Peyer's patch (tissue), 4 donors: ENCODE data around the gene PMEL. TPM values are rescaled to one million over a fixed set of nuclear protein-coding genes. Genes with fewer than 3 reads are reported as not detected.

Experiments
- DNase-seq, 3 donors: peaks; one replicate each; pipeline ENCODE4 v3.0.0-alpha.2; 2017 to 2019
- H3K27ac ChIP-seq, 4 donors: fragments of 200-600 bp; sonication (generic); one replicate each; pipeline ENCODE4 v1.5.1; 2016 to 2019
- H3K27me3 ChIP-seq, 2 donors: fragments of 200-600 bp; sonication (generic); one replicate each; pipeline ENCODE4 v1.5.1; 2019
- H3K36me3 ChIP-seq, 3 donors: fragments of 200-600 bp; sonication (generic); one replicate each; pipeline ENCODE4 v1.5.1; 2016 to 2019
- H3K4me1 ChIP-seq, 4 donors: fragments of 200-600 bp; sonication (generic); one replicate each; pipeline ENCODE4 v1.5.1; 2016 to 2019
- H3K4me3 ChIP-seq, 4 donors: fragments of 200-600 bp; sonication (generic); 1 replicate in 3 of 4; 2 replicates in 1 of 4; pipeline ENCODE4 v1.5.1; 2016 to 2019; ENCODE audit warnings: mild to moderate bottlenecking in 1 of 4
- H3K9me3 ChIP-seq, 4 donors: fragments of 200-600 bp; sonication (generic); one replicate each; pipeline ENCODE4 v1.5.1; 2016 to 2019; ENCODE audit warnings: mild to moderate bottlenecking in 1 of 4
- CTCF ChIP-seq, 6 experiments: fragments of 450-650 bp in 4 of 6; fragments of 200-600 bp in 2 of 6; sonication (generic) in 1 of 6; IDR thresholded peaks; one replicate each; pipeline ENCODE4 v1.5.1; 2017 to 2019; ENCODE audit warnings: antibody characterized with exemption in 6 of 6, mild to moderate bottlenecking in 3 of 6, moderate library complexity in 1 of 6
- POLR2A ChIP-seq, 2 donors: fragments of 450-650 bp; IDR thresholded peaks; one replicate each; pipeline ENCODE4 v1.5.1; 2017; ENCODE audit warnings: antibody characterized with exemption in 2 of 2, mild to moderate bottlenecking in 2 of 2, moderate library complexity in 2 of 2
- total RNA-seq, 4 donors: library from RNA; depleted of rRNA; stranded (reverse); fragments of >200 nt; gene quantifications; one replicate each; pipeline ENCODE4 v1.1.0, GENCODE V29; 2016

PMEL gene
- total RNA-seq, 4 donors from 2014 or later = 2.5 to 10.0 (median 3.0) TPM

DNA sequence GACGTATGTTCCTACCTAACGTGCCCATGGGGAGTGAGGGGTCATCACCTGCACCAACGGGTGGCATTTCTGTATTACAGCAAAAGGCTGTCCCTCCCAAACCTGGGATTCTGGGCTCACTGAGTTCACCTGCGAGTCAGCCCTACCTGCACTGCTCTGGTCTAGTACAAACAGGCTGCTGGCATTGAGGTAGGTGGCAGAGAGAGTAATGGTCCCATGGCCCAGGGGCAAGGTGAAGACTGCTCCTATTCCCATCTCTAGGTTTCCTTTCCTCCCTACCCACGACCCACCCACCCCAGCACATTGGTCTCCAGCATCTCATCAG, 31.7 kb upstream of the PMEL start:
- H3K36me3 ChIP-seq = peaks cover 0 to 19% (median 0%) of the 10 kb centered on the region in 3 donors
- peak overlapping the region; percentile 26 to 75 (median 58) for H3K4me3 ChIP-seq
- peak overlapping the region; percentile 50 to 84 (median 72) for H3K27ac ChIP-seq
- no peak for DNase-seq
- H3K9me3 ChIP-seq = no peaks in the 10 kb centered on the region
- TF ChIP-seq POLR2A (IDR thresholded peaks at IDR 0.05) (no peak), CTCF (IDR thresholded peaks at IDR 0.05) (no peak)
- peaks cover 0 to 34% (median 0%) of the 10 kb centered on the region in 4 donors for H3K4me1 ChIP-seq
- no peaks in the 10 kb centered on the region for H3K27me3 ChIP-seq

GRCh38 chr12:55996715-55997534, 31.1 kb upstream of the PMEL start, which contains the start of gene SUOX:
Gene SUOX (plus strand): TSS chr12:55997276. CDS start chr12:56002222, 4,946 bp downstream.
- H3K4me1 ChIP-seq = peaks cover 0 to 32% (median 0%) of the 10 kb centered on the region in 4 donors
- H3K27me3 ChIP-seq = no peaks in the 10 kb centered on the region
- H3K36me3 ChIP-seq = peaks cover 0 to 22% (median 0%) of the 10 kb centered on the region in 3 donors
- peak; percentile 82 to 97 (median 95) for DNase-seq
- peak within 1 kb of the TSS; percentile 55 to 84 (median 72) for H3K27ac ChIP-seq
- peak within 1 kb of the TSS; percentile 26 to 75 (median 58) for H3K4me3 ChIP-seq
- no peaks in the 10 kb centered on the region for H3K9me3 ChIP-seq
- peak; percentile 67 to 73 for TF ChIP-seq POLR2A (IDR thresholded peaks at IDR 0.05)
- no peak for TF ChIP-seq CTCF (IDR thresholded peaks at IDR 0.05)

GRCh38 chr12:55996201-55996714, 30.4 kb upstream of the PMEL start:
- H3K9me3 ChIP-seq = no peaks in the 10 kb centered on the region
- peak overlapping the region; percentile 55 to 84 (median 72) for H3K27ac ChIP-seq
- TF ChIP-seq POLR2A (IDR thresholded peaks at IDR 0.05) = no peak
- peak; percentile 81 to 95 (median 92) for TF ChIP-seq CTCF (IDR thresholded peaks at IDR 0.05)
- peak in 2 of 3 donors; percentile 60 to 82 for DNase-seq
- peaks cover 0 to 31% (median 0%) of the 10 kb centered on the region in 4 donors for H3K4me1 ChIP-seq
- H3K36me3 ChIP-seq = peaks cover 0 to 29% (median 0%) of the 10 kb centered on the region in 3 donors
- no peaks in the 10 kb centered on the region for H3K27me3 ChIP-seq
- peak overlapping the region; percentile 26 to 75 (median 58) for H3K4me3 ChIP-seq

DNA sequence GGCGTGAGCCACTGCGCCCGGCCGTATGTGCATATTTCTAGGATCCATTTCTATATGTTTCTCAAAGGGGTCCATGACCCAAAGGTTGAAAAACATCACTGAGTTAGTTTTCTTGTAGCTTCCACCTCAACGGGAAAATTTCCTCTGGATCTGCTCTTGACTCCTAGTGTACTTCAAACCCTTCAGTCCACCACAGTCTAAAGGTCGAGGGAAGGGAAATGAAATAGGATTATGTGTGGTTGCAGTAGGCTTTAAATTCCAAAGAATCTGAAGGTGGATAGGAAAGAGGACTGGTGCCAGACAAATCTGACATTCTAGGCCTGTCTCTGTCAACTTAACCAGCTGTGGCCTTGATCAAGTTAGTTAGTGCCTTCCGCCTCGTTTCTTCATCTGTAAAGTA, 29.5 kb upstream of the PMEL start:
- H3K9me3 ChIP-seq = no peaks in the 10 kb centered on the region
- H3K27ac ChIP-seq = peak overlapping the region in 1 of 4 donors; percentile 75
- H3K27me3 ChIP-seq = no peaks in the 10 kb centered on the region
- H3K4me1 ChIP-seq = peaks cover 0 to 25% (median 0%) of the 10 kb centered on the region in 4 donors
- peaks cover 0 to 37% (median 0%) of the 10 kb centered on the region in 3 donors for H3K36me3 ChIP-seq
- H3K4me3 ChIP-seq = no peak overlapping the region
- DNase-seq = no peak
- no peak for TF ChIP-seq POLR2A (IDR thresholded peaks at IDR 0.05)
- TF ChIP-seq CTCF (IDR thresholded peaks at IDR 0.05) = no peak

DNA sequence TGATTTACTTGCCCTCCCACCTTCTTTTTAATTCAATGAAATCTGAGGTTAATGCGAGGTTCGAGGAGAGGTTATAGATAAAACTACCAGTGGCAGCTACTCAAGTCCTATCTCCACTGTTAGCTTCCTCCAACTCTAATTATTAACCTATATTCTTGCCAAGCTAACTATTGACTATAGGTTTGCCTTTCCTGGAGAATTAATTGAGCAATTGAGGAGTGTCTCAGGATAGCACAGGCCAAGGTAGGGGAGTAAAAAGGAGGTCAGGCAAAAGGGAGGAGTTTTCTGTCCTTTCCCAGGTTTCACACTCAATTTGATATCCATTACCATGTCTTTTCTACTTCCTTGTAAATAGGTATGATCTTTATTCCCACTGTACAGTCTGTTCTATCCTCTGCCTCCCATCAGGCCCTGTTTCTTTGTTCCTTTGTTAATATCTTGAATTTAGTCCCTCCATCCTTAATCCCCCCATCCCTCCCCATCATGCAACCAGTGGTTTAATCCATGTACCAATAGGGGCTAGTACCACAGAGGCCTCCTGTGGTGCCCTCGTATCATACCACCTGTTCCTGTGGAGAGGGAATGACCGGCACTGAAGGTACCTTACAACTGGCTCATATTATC, 27.5 kb upstream of the PMEL start:
- H3K4me1 ChIP-seq = peaks cover 0 to 13% (median 0%) of the 10 kb centered on the region in 4 donors
- H3K4me3 ChIP-seq = no peak overlapping the region
- peak overlapping the region in 1 of 4 donors; percentile 16 for H3K27ac ChIP-seq
- no peaks in the 10 kb centered on the region for H3K27me3 ChIP-seq
- DNase-seq = no peak
- no peak for TF ChIP-seq CTCF (IDR thresholded peaks at IDR 0.05)
- TF ChIP-seq POLR2A (IDR thresholded peaks at IDR 0.05) = no peak
- H3K9me3 ChIP-seq = no peaks in the 10 kb centered on the region
- H3K36me3 ChIP-seq = peaks cover 0 to 58% (median 0%) of the 10 kb centered on the region in 3 donors
